K562 (cell line): ENCODE results near the gene HSP90AA1. TPM values are rescaled to one million over a fixed set of nuclear protein-coding genes. Genes with fewer than 3 reads are reported as not detected.

Source experiments
- ATAC-seq: fragments of 200-7000 bp; cut with Tn5 transposase; 3 replicates; pipeline ENCODE4 v1.9.1; 2020; ENCODE audit warnings: moderate library complexity
- BruUV-seq: library from RNA; stranded (reverse); fragments of 400-500 nt; replicated peaks from 2 replicates; lab custom pipeline; 2021; lab: Mats Ljungman, UMichigan
- CTCF ChIA-PET: fragments of 300-600 bp; formaldehyde crosslinking; extraction: SDS; loops from one replicate; lab custom pipeline; 2021; ENCODE audit warnings: low intra/inter-chr PET ratio; lab: Yijun Ruan, JAX
- POLR2A ChIA-PET: fragments of 300-600, 350-650 bp; sonication (Branson Sonifier 250); formaldehyde crosslinking; extraction: SDS; loops from one replicate; lab custom pipeline; 2021; ENCODE audit warnings: antibody characterized with exemption, inconsistent platforms; lab: Yijun Ruan, JAX
- DNase-seq, 4 experiments: peaks; one replicate each; pipeline versions ENCODE4 v3.0.0 to v3.0.0-alpha.2; 2011 to 2018; ENCODE audit warnings: low spot score in 3 of 4, mixed read lengths in 3 of 4; ENCODE audit errors: extremely low read depth in 1 of 4
- FAIRE-seq: peaks from 2 replicates; lab custom pipeline; 2011; peaks lifted over from hg19 to GRCh38; lab: Jason Lieb, UNC
- H2AFZ ChIP-seq: 2 replicates; pipeline ENCODE4 v1.6.0; 2011; ENCODE audit warnings: low read depth, low read length, control low read depth, inconsistent platforms
- H3K27ac ChIP-seq: fragments of 200-600 bp; 3 replicates; pipeline ENCODE4 v1.8.0; 2011; ENCODE audit warnings: low read depth, mild to moderate bottlenecking, control low read depth, inconsistent platforms, low read length, moderate library complexity, mixed read lengths; ENCODE audit errors: extremely low read depth
- H3K27me3 ChIP-seq, 2 experiments: fragments of 300-600 bp in 1 of 2; 2 replicates in 1 of 2; 3 replicates in 1 of 2; pipeline versions ENCODE4 v1.6.0 to v1.8.0; 2011; ENCODE audit warnings: inconsistent platforms in 2 of 2, low read length in 2 of 2, mild to moderate bottlenecking in 1 of 2, mixed read lengths in 1 of 2, moderate library complexity in 1 of 2; ENCODE audit not compliant: control insufficient read depth in 2 of 2, insufficient read depth in 2 of 2
- H3K36me3 ChIP-seq: fragments of 300-600 bp; 3 replicates; pipeline ENCODE4 v1.8.0; 2011; ENCODE audit warnings: mild to moderate bottlenecking, low read length, inconsistent platforms; ENCODE audit not compliant: control insufficient read depth, insufficient read depth
- H3K4me1 ChIP-seq, 2 experiments: fragments of 200-600 bp in 1 of 2; replicated peaks in 1 of 2; 2 replicates in 1 of 2; 3 replicates in 1 of 2; pipeline versions ENCODE4 v1.5.1 to v1.8.0; 2011; ENCODE audit warnings: inconsistent platforms in 2 of 2, low read length in 2 of 2, mild to moderate bottlenecking in 1 of 2, mixed read lengths in 1 of 2, moderate library complexity in 1 of 2; ENCODE audit not compliant: control insufficient read depth in 2 of 2, insufficient read depth in 2 of 2
- H3K4me2 ChIP-seq: 2 replicates; pipeline ENCODE4 v1.6.1; 2011; ENCODE audit warnings: low read length, control low read depth, inconsistent platforms, mixed read lengths; ENCODE audit not compliant: insufficient read depth
- H3K4me3 ChIP-seq: fragments of 200-600 bp; sonication (generic), shearing (Covaris generic); 2 replicates; pipeline ENCODE4 v1.5.1; 2016; ENCODE audit warnings: control low read depth, inconsistent platforms
- H3K79me2 ChIP-seq: fragments of 200-600 bp; 3 replicates; pipeline ENCODE4 v1.8.0; 2011; ENCODE audit warnings: low read length, inconsistent platforms; ENCODE audit not compliant: control insufficient read depth, insufficient read depth
- H3K9ac ChIP-seq, 2 experiments: 2 replicates each; pipeline versions ENCODE4 v1.6.0 to v1.6.1; 2011; ENCODE audit warnings: low read depth in 2 of 2, low read length in 2 of 2, control low read depth in 1 of 2, inconsistent platforms in 1 of 2, mild to moderate bottlenecking in 1 of 2, mixed read lengths in 1 of 2; ENCODE audit not compliant: insufficient read depth in 1 of 2
- H3K9me1 ChIP-seq: one replicate; pipeline ENCODE4 v1.6.0; 2011; ENCODE audit warnings: inconsistent platforms, mild to moderate bottlenecking, low read length, moderate library complexity; ENCODE audit not compliant: control insufficient read depth, insufficient read depth
- H3K9me3 ChIP-seq: replicated peaks from 2 replicates; pipeline ENCODE4 v1.5.1; 2011; ENCODE audit warnings: low read depth, low read length, inconsistent platforms; ENCODE audit not compliant: control insufficient read depth, insufficient read depth
- H4K20me1 ChIP-seq: replicated peaks from 2 replicates; pipeline ENCODE4 v1.6.1; 2011; ENCODE audit warnings: low read length, inconsistent platforms, mixed read lengths; ENCODE audit not compliant: control insufficient read depth, insufficient read depth
- EHMT2 ChIP-seq: fragments of 450-650 bp; IDR thresholded peaks from 2 replicates; pipeline ENCODE4 v1.6.1; 2018; ENCODE audit warnings: antibody characterized with exemption
- HNRNPH1 ChIP-seq: fragments of 200-400 bp; formaldehyde crosslinking; optimal IDR thresholded peaks from 2 replicates; pipeline ENCODE3; 2017; ENCODE audit warnings: low read depth, mild to moderate bottlenecking, low read length, moderate library complexity
- KDM4B ChIP-seq, 2 experiments: fragments of 450-650 bp in 1 of 2; sonication (generic) in 1 of 2; IDR thresholded peaks; 2 replicates each; pipeline ENCODE4 v1.6.1; 2016 to 2017; ENCODE audit warnings: borderline replicate concordance in 2 of 2, antibody characterized with exemption in 1 of 2, low read depth in 1 of 2, mild to moderate bottlenecking in 1 of 2
- MEF2D ChIP-seq: conservative IDR thresholded peaks from 2 replicates; pipeline ENCODE4 v1.6.1; 2016; ENCODE audit warnings: low read depth, missing genetic modification characterization, missing compliant biosample characterization
- MITF ChIP-seq: IDR thresholded peaks from 2 replicates; pipeline ENCODE4 v1.6.1; 2014; ENCODE audit warnings: antibody characterized with exemption
- MTA3 ChIP-seq: fragments of 450-650 bp; formaldehyde crosslinking; IDR thresholded peaks from 2 replicates; pipeline ENCODE4 v1.6.1; 2017; ENCODE audit warnings: mild to moderate bottlenecking, borderline replicate concordance
- NCOA1 ChIP-seq: fragments of 450-650 bp; IDR thresholded peaks from 2 replicates; pipeline ENCODE4 v1.6.1; 2016; ENCODE audit warnings: low read depth
- NKRF ChIP-seq: fragments of 450-650 bp; IDR thresholded peaks from 2 replicates; pipeline ENCODE4 v1.6.1; 2016; ENCODE audit warnings: borderline replicate concordance
- PHB2 ChIP-seq: fragments of 450-650 bp; IDR thresholded peaks from 2 replicates; pipeline ENCODE4 v1.6.1; 2017; ENCODE audit warnings: low read depth
- PHF8 ChIP-seq: fragments of 200-600 bp; sonication (generic); IDR thresholded peaks from 2 replicates; pipeline ENCODE4 v1.6.1; 2012; ENCODE audit warnings: mixed run types, mild to moderate bottlenecking, inconsistent platforms, low read length, moderate library complexity, borderline replicate concordance
- PHTF2 ChIP-seq: fragments of 250-450 bp; sonication (Bioruptor Pico); IDR thresholded peaks from 2 replicates; pipeline ENCODE4 v1.5.0; 2021; ENCODE audit warnings: mild to moderate bottlenecking
- PRDM10 ChIP-seq: fragments of 450-650 bp; IDR thresholded peaks from 2 replicates; pipeline ENCODE4 v1.6.1; 2018; ENCODE audit not compliant: partially characterized antibody
- ZNF212 ChIP-seq: fragments of 450-650 bp; formaldehyde crosslinking; IDR thresholded peaks from 2 replicates; pipeline ENCODE4 v1.4.0; 2020; ENCODE audit warnings: mild to moderate bottlenecking
- ZNF551 ChIP-seq: fragments of 250-450 bp; sonication (Bioruptor Pico); IDR thresholded peaks from 2 replicates; pipeline ENCODE4 v1.5.0; 2021; ENCODE audit warnings: mild to moderate bottlenecking, moderate library complexity
- ZNF780A ChIP-seq: fragments of 250-450 bp; sonication (Bioruptor Pico); IDR thresholded peaks from 2 replicates; pipeline ENCODE4 v1.5.0; 2021; ENCODE audit warnings: mild to moderate bottlenecking
- WGBS: fragments of 100-300 bp; shearing (Covaris generic); methylation state at CpG from one replicate; pipeline ENCODE4 v1.1.6; 2016; ENCODE audit warnings: low coverage, mixed read lengths; ENCODE audit not compliant: insufficient coverage; ENCODE audit errors: missing lambda C conversion rate; 5-methylcytosine and 5-hydroxymethylcytosine counted together
- in situ Hi-C: fragments of 300-500 bp; cut with MboI; formaldehyde crosslinking; loops from 4 replicates; pipeline ENCODE4 v1.15.0; 2018; ENCODE audit warnings: inconsistent platforms, mixed read lengths
- intact Hi-C: fragments of 100-400 bp; cut with micrococcal nuclease; formaldehyde crosslinking; loops from 2 replicates; pipeline ENCODE4 v1.14.2; 2022
- polyA plus RNA-seq, 8 experiments: library from polyadenylated mRNA; depleted of rRNA in 4 of 8; stranded (reverse) in 5 of 8; unstranded in 3 of 8; fragments of >200 nt; fragmentation: Nextera tagmentation in 2 of 8; fragmentation: Illumina TruSeq in 1 of 8; extraction: Ambion mirVana in 2 of 8; extraction: Trizol in 1 of 8; gene quantifications; 2 replicates each; pipeline versions ENCODE4 v1.2.1 to v1.2.3, GENCODE V29; 2011 to 2014; ENCODE audit warnings: inconsistent platforms in 1 of 8, missing spikeins in 1 of 8
- total RNA-seq, 7 experiments: library from RNA; depleted of rRNA in 6 of 7; stranded (reverse); fragments of >200 nt in 6 of 7; fragmentation: Illumina TruSeq in 2 of 7; extraction: Trizol in 2 of 7; gene quantifications; 2 replicates each; pipeline versions ENCODE4 v1.2.1 to v1.2.3, GENCODE V29; 2011 to 2021; ENCODE audit warnings: low replicate concordance in 1 of 7

Gene HSP90AA1
- total and polyA plus RNA-seq, 9 of the 15 experiments (the other 6 are each of a cell fraction or from before 2014, with no cell fraction given) = 377 to 1,731 (median 879) TPM

- Histone ChIP-seq H3K27me3 (no peaks in the 10 kb centered on the region), H3K9ac (peak overlapping the region; percentile 32 to 80; a peak in 3 of 4 replicates), H2AFZ (peak overlapping the region; percentile 88), H3K9me3 (no peaks in the 10 kb centered on the region), H3K4me2 (peak overlapping the region; percentile 43), H4K20me1 (no peaks in the 10 kb centered on the region), H3K27ac (peak overlapping the region; percentile 45), H3K9me1 (no peaks in the 10 kb centered on the region), H3K36me3 (no peaks in the 10 kb centered on the region), H3K79me2 (no peaks in the 10 kb centered on the region), H3K4me3 (no peak overlapping the region), H3K4me1 (peaks cover 6 to 12% of the 10 kb centered on the region in 2 experiments; a peak in 3 of 5 replicates)
- CTCF ChIA-PET = interaction anchor here (0.5 to 1.8 kb wide), 3 partner anchors 33 to 248 kb away, joined by 3 to 12 read pairs (median 6); no protein-coding TSS in a partner anchor
- peak; percentile 80 to 87 (median 86) for DNase-seq
- FAIRE-seq = peak; percentile 92
- 6% methylated on average over 23 of the region's 26 CpGs for WGBS
- POLR2A ChIA-PET = interaction anchor here (0.6 to 3.3 kb wide), 7 partner anchors 8 to 297 kb away, joined by 3 to 17 read pairs (median 3); partner anchors contain the start of gene HSP90AA1
- intact Hi-C loops (loop anchor here (1.0 to 2.0 kb wide), 2 partner anchors 26 to 33 kb away; no protein-coding TSS in a partner anchor), in situ Hi-C loops (loop anchor here (10.0 kb wide), 1 partner anchor 252 kb away; the partner anchor contains the start of gene ZNF839)
- BruUV-seq = no TSS peak
- ATAC-seq = peak; percentile 98
- TF ChIP-seq NCOA1 (no peak), KDM4B (IDR thresholded peaks at IDR 0.05; ENCODE audit: borderline replicate concordance in 2 of 2, low read depth in 1 of 2) (no peak), MITF (no peak), EHMT2 (no peak), PHB2 (no peak), PHF8 (no peak), MEF2D (tag) (no peak), HNRNPH1 (no peak), ZNF551 (CRISPR knock-in tag) (no peak), ZNF780A (CRISPR knock-in tag) (no peak), PHTF2 (CRISPR knock-in tag) (no peak), NKRF (no peak), MTA3 (no peak), PRDM10 (peak; percentile 95), ZNF212 (no peak)
Observed at GRCh38 chr14:102063109-102063807, 23.6 kb downstream of the HSP90AA1 start.
